GM21390 (cell line): ENCODE data around the gene DCP1B.

ENCODE experiments used
- ATAC-seq: cut with Tn5 transposase; IDR thresholded peaks from one replicate; pipeline ENCODE4 v1.9.1; 2021; ENCODE audit not compliant: unreplicated experiment

The DCP1B gene

GRCh38 chr12:1906579-1906978 lies 97.7 kb downstream of the DCP1B start:
- no peak for ATAC-seq

- ATAC-seq: no peak
Observed at GRCh38 chr12:1904875-1905274, 99.4 kb downstream of the DCP1B start.

- ATAC-seq: no peak
Observed at GRCh38 chr12:1896964-1897363, 107.3 kb downstream of the DCP1B start.
